Keratinocyte (primary cell): ENCODE data around the gene MRTFA. TPM values are rescaled to one million over a fixed set of nuclear protein-coding genes. Genes with fewer than 3 reads are reported as not detected.

ENCODE experiments used
- DNase-seq: peaks from one replicate; pipeline ENCODE4 v3.0.0-alpha.2; 2011; ENCODE audit warnings: low read depth, missing footprints, low spot score
- FAIRE-seq: peaks from 2 replicates; lab custom pipeline; 2011; peaks lifted over from hg19 to GRCh38; lab: Jason Lieb, UNC
- H2AFZ ChIP-seq: 2 replicates; pipeline ENCODE4 v1.6.0; 2012; ENCODE audit warnings: low read length, control low read depth, inconsistent platforms; ENCODE audit not compliant: control insufficient read depth
- H3K27ac ChIP-seq: 2 replicates; pipeline ENCODE4 v1.5.1; 2011; ENCODE audit warnings: low read length; ENCODE audit not compliant: control insufficient read depth, insufficient read depth
- H3K27me3 ChIP-seq: 3 replicates; pipeline ENCODE4 v1.6.0; 2011; ENCODE audit warnings: low read length; ENCODE audit not compliant: control insufficient read depth, insufficient read depth; ENCODE audit errors: extremely low read depth
- H3K36me3 ChIP-seq, 2 experiments: 2 replicates in 1 of 2; 3 replicates in 1 of 2; pipeline ENCODE4 v1.5.1; 2011; ENCODE audit warnings: low read length in 2 of 2, mild to moderate bottlenecking in 1 of 2; ENCODE audit not compliant: control insufficient read depth in 2 of 2, insufficient read depth in 2 of 2; ENCODE audit errors: extremely low read depth in 1 of 2
- H3K4me1 ChIP-seq: 3 replicates; pipeline ENCODE4 v1.5.1; 2011; ENCODE audit warnings: low read length; ENCODE audit not compliant: control insufficient read depth, insufficient read depth; ENCODE audit errors: extremely low read depth
- H3K4me2 ChIP-seq: 3 replicates; pipeline ENCODE4 v1.6.0; 2011; ENCODE audit warnings: low read depth, low read length; ENCODE audit not compliant: control insufficient read depth, insufficient read depth; ENCODE audit errors: extremely low read depth
- H3K4me3 ChIP-seq, 3 experiments: fragments of 200-600 bp in 1 of 3; sonication (generic) in 1 of 3; 2 replicates in 2 of 3; 3 replicates in 1 of 3; pipeline ENCODE4 v1.5.1; 2011 to 2016; ENCODE audit warnings: low read length in 3 of 3, mild to moderate bottlenecking in 3 of 3, control low read depth in 2 of 3, inconsistent platforms in 1 of 3, low read depth in 1 of 3, mixed read lengths in 1 of 3, mixed run types in 1 of 3, moderate library complexity in 1 of 3; ENCODE audit not compliant: control insufficient read depth in 2 of 3, insufficient read depth in 2 of 3; ENCODE audit errors: extremely low read depth in 1 of 3
- H3K79me2 ChIP-seq: 2 replicates; pipeline ENCODE4 v1.6.0; 2012; ENCODE audit warnings: low read length; ENCODE audit not compliant: control insufficient read depth, insufficient read depth
- H3K9ac ChIP-seq: 3 replicates; pipeline ENCODE4 v1.6.0; 2011; ENCODE audit warnings: low read length; ENCODE audit not compliant: control insufficient read depth, insufficient read depth; ENCODE audit errors: extremely low read depth
- H3K9me1 ChIP-seq: 3 replicates; pipeline ENCODE4 v1.6.0; 2011; ENCODE audit warnings: low read length; ENCODE audit not compliant: control insufficient read depth, insufficient read depth; ENCODE audit errors: extremely low read depth
- H3K9me3 ChIP-seq: 2 replicates; pipeline ENCODE4 v1.5.1; 2012; ENCODE audit warnings: low read depth, low read length; ENCODE audit not compliant: control insufficient read depth
- H4K20me1 ChIP-seq: 3 replicates; pipeline ENCODE4 v1.6.0; 2011; ENCODE audit warnings: low read length; ENCODE audit not compliant: control insufficient read depth, insufficient read depth; ENCODE audit errors: extremely low read depth
- CTCF ChIP-seq, 3 experiments: IDR thresholded peaks in 1 of 3; conservative IDR thresholded peaks in 1 of 3; optimal IDR thresholded peaks in 1 of 3; 2 replicates in 2 of 3; 3 replicates in 1 of 3; pipeline versions ENCODE3 to v1.5.1; 2011; ENCODE audit warnings: low read length in 3 of 3, mild to moderate bottlenecking in 3 of 3, moderate library complexity in 2 of 3, control low read depth in 1 of 3, inconsistent platforms in 1 of 3; ENCODE audit not compliant: insufficient read depth in 2 of 3; ENCODE audit errors: extremely low read depth in 1 of 3
- EZH2 ChIP-seq: IDR thresholded peaks from one replicate; pipeline ENCODE4 v1.6.1; 2012; ENCODE audit warnings: inconsistent platforms, mild to moderate bottlenecking, low read length, moderate library complexity
- dilution Hi-C: fragments of 300-500 bp; cut with MboI; formaldehyde crosslinking; loops from one replicate; pipeline ENCODE4 v1.7.0; 2020; ENCODE audit warnings: low sequenced_read_pairs; ENCODE audit not compliant: extremely low pct_ligation_motif_present
- polyA plus RNA-seq, 5 experiments: library from polyadenylated mRNA; depleted of rRNA in 3 of 5; stranded (reverse) in 3 of 5; stranded (forward) in 1 of 5; unstranded in 1 of 5; fragments of >200 nt; gene quantifications; 1 replicate in 1 of 5; 2 replicates in 3 of 5; 3 replicates in 1 of 5; pipeline versions ENCODE4 v1.2.1 to v1.2.3, GENCODE V29; 2011 to 2012; ENCODE audit warnings: missing spikeins in 2 of 5, low read depth in 1 of 5, low replicate concordance in 1 of 5

The MRTFA gene
- polyA plus RNA-seq, 1 donor (not counting 4 experiments of a cell fraction or from before 2014, with no cell fraction given): 6.5 TPM

GRCh38 chr22:40403141-40403540 lies 233.4 kb downstream of the MRTFA start:
- dilution Hi-C loops: no loop called here
- no peak for FAIRE-seq
- no peaks in the 10 kb centered on the region for H3K9me3 ChIP-seq
- H3K36me3 ChIP-seq: peaks cover 33 to 36% of the 10 kb centered on the region in 2 experiments
- TF ChIP-seq EZH2: no peak
- TF ChIP-seq CTCF (optimal IDR thresholded peaks at IDR 0.05 in 1 of 3, IDR thresholded peaks at IDR 0.05 in 1 of 3, conservative IDR thresholded peaks at IDR 0.05 in 1 of 3; ENCODE audit: extremely low read depth in 1 of 3, insufficient read depth in 2 of 3, low read length in 3 of 3): no peak
- peaks cover under 1% of the 10 kb centered on the region for H3K4me1 ChIP-seq
- DNase-seq: no peak
- no peak overlapping the region for H3K9ac ChIP-seq
- peaks cover 4% of the 10 kb centered on the region for H3K9me1 ChIP-seq
- H3K4me3 ChIP-seq: no peak overlapping the region
- H2AFZ ChIP-seq: no peak overlapping the region
- no peaks in the 10 kb centered on the region for H3K27me3 ChIP-seq
- no peak overlapping the region for H3K27ac ChIP-seq
- peaks cover 6% of the 10 kb centered on the region for H4K20me1 ChIP-seq
- H3K79me2 ChIP-seq: peaks cover 3% of the 10 kb centered on the region
- H3K4me2 ChIP-seq: no peak overlapping the region

DNA sequence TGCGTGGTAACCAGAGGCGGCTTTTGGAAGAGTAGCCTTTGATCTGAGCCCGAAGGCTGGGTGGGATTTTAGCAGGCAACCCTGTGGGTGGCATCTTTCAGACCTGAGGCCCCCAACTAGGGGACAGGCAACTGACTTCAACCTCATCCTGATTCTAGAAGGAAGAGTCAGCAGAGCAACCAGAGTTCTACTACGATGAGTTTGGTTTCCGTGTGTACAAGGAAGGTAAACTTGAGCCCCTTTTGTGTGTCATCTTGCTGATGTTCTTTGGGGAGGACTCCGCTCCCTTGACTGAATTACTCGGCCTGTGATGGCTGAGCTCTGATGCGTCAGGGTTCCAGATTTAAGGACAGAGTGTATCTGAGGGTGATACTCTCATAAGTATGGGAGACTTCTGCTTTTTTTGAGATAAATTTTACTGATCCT lies 234.5 kb downstream of the MRTFA start:
- no peak for FAIRE-seq

More for the DNA sequence above, 234.5 kb downstream of the MRTFA start:
- no peak overlapping the region for H3K9ac ChIP-seq
- dilution Hi-C loops: no loop called here
- peaks cover 8% of the 10 kb centered on the region for H3K4me1 ChIP-seq
- H3K36me3 ChIP-seq: peaks cover 28 to 29% of the 10 kb centered on the region in 2 experiments
- no peak for TF ChIP-seq CTCF (optimal IDR thresholded peaks at IDR 0.05 in 1 of 3, IDR thresholded peaks at IDR 0.05 in 1 of 3, conservative IDR thresholded peaks at IDR 0.05 in 1 of 3; ENCODE audit: extremely low read depth in 1 of 3, insufficient read depth in 2 of 3, low read length in 3 of 3)
- TF ChIP-seq EZH2: no peak
- H3K9me1 ChIP-seq: no peaks in the 10 kb centered on the region
- no peak overlapping the region for H3K27ac ChIP-seq
- no peak overlapping the region for H3K4me3 ChIP-seq
- no peaks in the 10 kb centered on the region for H3K27me3 ChIP-seq
- no peak overlapping the region for H2AFZ ChIP-seq
- no peaks in the 10 kb centered on the region for H4K20me1 ChIP-seq
- no peak for DNase-seq
- H3K4me2 ChIP-seq: no peak overlapping the region
- H3K79me2 ChIP-seq: peaks cover 3% of the 10 kb centered on the region
- H3K9me3 ChIP-seq: no peaks in the 10 kb centered on the region
